Panc1 (cell line): ENCODE measurements around the gene PNMA8A. TPM values are rescaled to one million over a fixed set of nuclear protein-coding genes. Genes with fewer than 3 reads are reported as not detected.

Experiments used
- ATAC-seq: fragments of 200-7000 bp; cut with Tn5 transposase; 2 replicates; pipeline ENCODE4 v1.9.1; 2020; ENCODE audit warnings: mild to moderate bottlenecking, moderate library complexity
- BruUV-seq: library from RNA; stranded (reverse); fragments of 400-500 nt; replicated peaks from 2 replicates; lab custom pipeline; 2021; lab: Mats Ljungman, UMichigan
- CTCF ChIA-PET: fragments of 300-600 bp; sonication (Branson Sonifier 250); formaldehyde crosslinking; loops from one replicate; lab custom pipeline; 2022; ENCODE audit warnings: antibody characterized with exemption; lab: Charles Lee
- POLR2A ChIA-PET: fragments of 300-600 bp; sonication (Branson Sonifier 250); formaldehyde crosslinking; loops from one replicate; lab custom pipeline; 2022; ENCODE audit warnings: antibody characterized with exemption; lab: Charles Lee
- DNase-seq: peaks from one replicate; pipeline ENCODE4 v3.0.0-alpha.2; 2010; ENCODE audit warnings: low read depth, low spot score
- H3K27ac ChIP-seq: 2 replicates; pipeline ENCODE4 v1.5.1; 2011; ENCODE audit warnings: mild to moderate bottlenecking, low read length, inconsistent platforms
- H3K27me3 ChIP-seq: fragments of 200-500 bp; sonication (Bioruptor generic); 2 replicates; pipeline ENCODE4 v1.6.0; 2014; ENCODE audit warnings: low read length, inconsistent platforms; ENCODE audit not compliant: control insufficient read depth, insufficient read depth
- H3K36me3 ChIP-seq: fragments of 200-500 bp; sonication (Bioruptor generic); 2 replicates; pipeline ENCODE4 v1.5.1; 2014; ENCODE audit warnings: inconsistent platforms, mild to moderate bottlenecking, low read length, moderate library complexity; ENCODE audit not compliant: control insufficient read depth, insufficient read depth
- H3K4me1 ChIP-seq: 2 replicates; pipeline ENCODE4 v1.5.1; 2011; ENCODE audit warnings: inconsistent platforms, mild to moderate bottlenecking, low read length, moderate library complexity; ENCODE audit not compliant: control insufficient read depth, insufficient read depth
- H3K4me3 ChIP-seq, 2 experiments: 2 replicates each; pipeline ENCODE4 v1.5.1; 2011 to 2012; ENCODE audit warnings: low read depth in 2 of 2, low read length in 2 of 2, mild to moderate bottlenecking in 2 of 2, inconsistent platforms in 1 of 2, moderate library complexity in 1 of 2
- H3K9me3 ChIP-seq: fragments of 200-500 bp; sonication (Bioruptor generic); 2 replicates; pipeline ENCODE4 v1.5.1; 2014; ENCODE audit warnings: low read depth, mild to moderate bottlenecking, inconsistent platforms, low read length, moderate library complexity; ENCODE audit not compliant: control insufficient read depth, insufficient read depth
- POLR2AphosphoS5 ChIP-seq: IDR thresholded peaks from 2 replicates; pipeline ENCODE4 v1.6.1; 2012; ENCODE audit warnings: mild to moderate bottlenecking, low read depth, low read length, moderate library complexity
- SIN3A ChIP-seq: IDR thresholded peaks from 2 replicates; pipeline ENCODE4 v1.6.1; 2012; ENCODE audit warnings: low read depth, mild to moderate bottlenecking, low read length, moderate library complexity, borderline replicate concordance; ENCODE audit not compliant: insufficient read depth
- TCF7L2 ChIP-seq: IDR thresholded peaks from 2 replicates; pipeline ENCODE4 v1.6.1; 2011; ENCODE audit warnings: mild to moderate bottlenecking, low read depth, low read length, inconsistent platforms
- in situ Hi-C: cut with HindIII; loops from 2 replicates; pipeline ENCODE4 v1.10.0; 2016; ENCODE audit warnings: low sequenced_read_pairs, low pct_unique_long_range_greater_than_20kb
- intact Hi-C: fragments of 100-400 bp; cut with micrococcal nuclease; formaldehyde crosslinking; loops from one replicate; pipeline ENCODE4 v1.10.0; 2022; ENCODE audit not compliant: unreplicated experiment
- total RNA-seq: library from RNA; stranded (reverse); gene quantifications from one replicate; pipeline ENCODE4 v1.2.1, GENCODE V29; 2021; ENCODE audit not compliant: unreplicated experiment
- TF ChIP-seq, protein P1 (sequence below), 2 experiments: IDR thresholded peaks; 2 replicates each; pipeline ENCODE4 v1.6.1; 2011 to 2012; ENCODE audit warnings: low read depth in 2 of 2, control low read depth in 1 of 2, low read length in 1 of 2, mild to moderate bottlenecking in 1 of 2, moderate library complexity in 1 of 2; ENCODE audit not compliant: insufficient read depth in 1 of 2
- TF ChIP-seq, protein P2 (sequence below): fragments of 450-650 bp; IDR thresholded peaks from 2 replicates; pipeline ENCODE4 v1.5.1; 2017; ENCODE audit warnings: mild to moderate bottlenecking

The PNMA8A gene
- total RNA-seq, 1 experiment from 2014 or later: not detected

DNA sequence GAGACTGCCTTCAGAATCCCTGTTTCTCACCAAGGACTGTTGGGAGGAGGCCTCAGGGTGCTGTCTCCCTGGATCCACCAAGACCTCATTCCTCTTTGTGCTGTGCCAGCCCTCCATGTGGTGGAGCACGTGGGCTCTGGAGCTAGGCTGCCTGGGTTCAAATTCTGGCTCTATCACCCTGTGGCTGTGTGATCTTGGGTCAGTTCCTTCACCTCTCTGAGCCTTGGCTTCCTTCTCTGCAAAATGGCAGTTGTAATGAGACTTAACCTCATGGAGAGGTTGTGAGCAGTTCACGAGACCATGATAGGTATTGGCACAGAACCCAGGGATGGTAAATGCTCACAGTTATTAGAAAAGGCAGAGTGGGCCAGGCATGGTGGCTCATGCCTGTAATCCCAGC is 49.0 kb downstream of the PNMA8A start:
- in situ Hi-C loops (no loop called here), intact Hi-C loops (no loop called here)
- ChIA-PET CTCF (interaction anchor here (0.5 kb wide), 1 partner anchor 34 kb away, joined by 5 read pairs; no protein-coding TSS in a partner anchor), POLR2A (no interaction called here)
- DNase-seq (no peak), ATAC-seq (no peak)
- Histone ChIP-seq H3K4me1 (no peaks in the 10 kb centered on the region; the same call in 1 of the 2 replicates), H3K36me3 (no peaks in the 10 kb centered on the region), H3K9me3 (no peaks in the 10 kb centered on the region), H3K27me3 (no peaks in the 10 kb centered on the region), H3K4me3 (no peak overlapping the region), H3K27ac (no peak overlapping the region)
- TF ChIP-seq POLR2AphosphoS5 (no peak), SIN3A (no peak), TCF7L2 (no peak)
- TF ChIP-seq, protein P1, sequence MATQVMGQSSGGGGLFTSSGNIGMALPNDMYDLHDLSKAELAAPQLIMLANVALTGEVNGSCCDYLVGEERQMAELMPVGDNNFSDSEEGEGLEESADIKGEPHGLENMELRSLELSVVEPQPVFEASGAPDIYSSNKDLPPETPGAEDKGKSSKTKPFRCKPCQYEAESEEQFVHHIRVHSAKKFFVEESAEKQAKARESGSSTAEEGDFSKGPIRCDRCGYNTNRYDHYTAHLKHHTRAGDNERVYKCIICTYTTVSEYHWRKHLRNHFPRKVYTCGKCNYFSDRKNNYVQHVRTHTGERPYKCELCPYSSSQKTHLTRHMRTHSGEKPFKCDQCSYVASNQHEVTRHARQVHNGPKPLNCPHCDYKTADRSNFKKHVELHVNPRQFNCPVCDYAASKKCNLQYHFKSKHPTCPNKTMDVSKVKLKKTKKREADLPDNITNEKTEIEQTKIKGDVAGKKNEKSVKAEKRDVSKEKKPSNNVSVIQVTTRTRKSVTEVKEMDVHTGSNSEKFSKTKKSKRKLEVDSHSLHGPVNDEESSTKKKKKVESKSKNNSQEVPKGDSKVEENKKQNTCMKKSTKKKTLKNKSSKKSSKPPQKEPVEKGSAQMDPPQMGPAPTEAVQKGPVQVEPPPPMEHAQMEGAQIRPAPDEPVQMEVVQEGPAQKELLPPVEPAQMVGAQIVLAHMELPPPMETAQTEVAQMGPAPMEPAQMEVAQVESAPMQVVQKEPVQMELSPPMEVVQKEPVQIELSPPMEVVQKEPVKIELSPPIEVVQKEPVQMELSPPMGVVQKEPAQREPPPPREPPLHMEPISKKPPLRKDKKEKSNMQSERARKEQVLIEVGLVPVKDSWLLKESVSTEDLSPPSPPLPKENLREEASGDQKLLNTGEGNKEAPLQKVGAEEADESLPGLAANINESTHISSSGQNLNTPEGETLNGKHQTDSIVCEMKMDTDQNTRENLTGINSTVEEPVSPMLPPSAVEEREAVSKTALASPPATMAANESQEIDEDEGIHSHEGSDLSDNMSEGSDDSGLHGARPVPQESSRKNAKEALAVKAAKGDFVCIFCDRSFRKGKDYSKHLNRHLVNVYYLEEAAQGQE (IDR thresholded peaks at IDR 0.05; ENCODE audit: insufficient read depth in 1 of 2, low read depth in 2 of 2, low read length in 1 of 2): no peak
- TF ChIP-seq, protein P2, sequence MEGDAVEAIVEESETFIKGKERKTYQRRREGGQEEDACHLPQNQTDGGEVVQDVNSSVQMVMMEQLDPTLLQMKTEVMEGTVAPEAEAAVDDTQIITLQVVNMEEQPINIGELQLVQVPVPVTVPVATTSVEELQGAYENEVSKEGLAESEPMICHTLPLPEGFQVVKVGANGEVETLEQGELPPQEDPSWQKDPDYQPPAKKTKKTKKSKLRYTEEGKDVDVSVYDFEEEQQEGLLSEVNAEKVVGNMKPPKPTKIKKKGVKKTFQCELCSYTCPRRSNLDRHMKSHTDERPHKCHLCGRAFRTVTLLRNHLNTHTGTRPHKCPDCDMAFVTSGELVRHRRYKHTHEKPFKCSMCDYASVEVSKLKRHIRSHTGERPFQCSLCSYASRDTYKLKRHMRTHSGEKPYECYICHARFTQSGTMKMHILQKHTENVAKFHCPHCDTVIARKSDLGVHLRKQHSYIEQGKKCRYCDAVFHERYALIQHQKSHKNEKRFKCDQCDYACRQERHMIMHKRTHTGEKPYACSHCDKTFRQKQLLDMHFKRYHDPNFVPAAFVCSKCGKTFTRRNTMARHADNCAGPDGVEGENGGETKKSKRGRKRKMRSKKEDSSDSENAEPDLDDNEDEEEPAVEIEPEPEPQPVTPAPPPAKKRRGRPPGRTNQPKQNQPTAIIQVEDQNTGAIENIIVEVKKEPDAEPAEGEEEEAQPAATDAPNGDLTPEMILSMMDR: no peak
- BruUV-seq: no TSS peak

DNA sequence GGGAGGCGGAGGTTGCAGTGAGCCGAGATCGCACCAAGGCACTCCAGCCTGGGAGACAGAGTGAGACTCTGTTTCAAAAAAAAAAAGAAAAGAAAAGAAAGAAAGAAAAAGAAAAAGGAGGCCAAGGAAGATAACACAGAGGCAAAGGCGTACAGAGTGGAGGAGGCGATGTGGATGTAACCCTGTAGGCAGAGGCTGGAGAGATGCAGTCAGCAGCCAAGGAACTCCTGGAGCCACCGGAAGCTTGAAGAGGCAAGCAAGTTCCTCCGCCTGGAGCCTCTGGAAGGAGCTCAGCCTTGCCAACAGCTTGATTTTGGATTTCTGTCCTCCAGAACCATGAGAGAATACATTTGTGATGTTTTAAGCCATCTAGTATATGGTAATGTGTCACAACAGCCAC is 51.3 kb downstream of the PNMA8A start:
- TF ChIP-seq TCF7L2 (no peak), SIN3A (no peak), POLR2AphosphoS5 (no peak)
- TF ChIP-seq, protein P1 (IDR thresholded peaks at IDR 0.05; ENCODE audit: insufficient read depth in 1 of 2, low read depth in 2 of 2, low read length in 1 of 2): no peak
- TF ChIP-seq, protein P2: no peak
- Histone ChIP-seq H3K36me3 (no peaks in the 10 kb centered on the region), H3K4me3 (no peak overlapping the region), H3K27ac (no peak overlapping the region), H3K9me3 (no peaks in the 10 kb centered on the region), H3K27me3 (no peaks in the 10 kb centered on the region), H3K4me1 (no peaks in the 10 kb centered on the region)
- CTCF ChIA-PET: no interaction called here
- intact Hi-C loops: no loop called here
- DNase-seq (no peak), ATAC-seq (no peak)
- in situ Hi-C loops: no loop called here
- POLR2A ChIA-PET: interaction anchor here (0.6 kb wide), 1 partner anchor 12 kb away, joined by 4 read pairs; no protein-coding TSS in a partner anchor
- BruUV-seq: no TSS peak
